ENCODE data around the gene CSK.

CSK gene

GRCh38 chr15:74781431-74782258, at the start of gene CSK:
Gene CSK (plus strand): TSS chr15:74782080. CDS start chr15:74798298, 16,218 bp downstream.
- TF ChIP-seq FOXM1 (IDR thresholded peaks at IDR 0.05; ENCODE audit: borderline replicate concordance, low read depth), result no peak
- no peak for TF ChIP-seq CREB1 (IDR thresholded peaks at IDR 0.05; ENCODE audit: low read depth)
- TF ChIP-seq EGR1 (IDR thresholded peaks at IDR 0.05), result peak; percentile 63; the same call in 1 of the 2 replicates
- peak; percentile 17; the same call in 1 of the 2 replicates for TF ChIP-seq RAD21 (IDR thresholded peaks at IDR 0.05; ENCODE audit: low read depth)
- TF ChIP-seq MAX (IDR thresholded peaks at IDR 0.05), result 0 out of 2 replicates have a peak, but pooled peaks have one; percentile 5
- TF ChIP-seq REST (IDR thresholded peaks at IDR 0.05; ENCODE audit: low read depth), result no peak
- TF ChIP-seq TCF12 (IDR thresholded peaks at IDR 0.05; ENCODE audit: low read depth), result no peak
- TF ChIP-seq NFIC (IDR thresholded peaks at IDR 0.05), result no peak
- TF ChIP-seq EP300 (IDR thresholded peaks at IDR 0.05; ENCODE audit: borderline replicate concordance), result no peak
- TF ChIP-seq, protein P1, sequence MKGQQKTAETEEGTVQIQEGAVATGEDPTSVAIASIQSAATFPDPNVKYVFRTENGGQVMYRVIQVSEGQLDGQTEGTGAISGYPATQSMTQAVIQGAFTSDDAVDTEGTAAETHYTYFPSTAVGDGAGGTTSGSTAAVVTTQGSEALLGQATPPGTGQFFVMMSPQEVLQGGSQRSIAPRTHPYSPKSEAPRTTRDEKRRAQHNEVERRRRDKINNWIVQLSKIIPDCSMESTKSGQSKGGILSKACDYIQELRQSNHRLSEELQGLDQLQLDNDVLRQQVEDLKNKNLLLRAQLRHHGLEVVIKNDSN (IDR thresholded peaks at IDR 0.05), result no peak
- no peak for TF ChIP-seq ZBTB7A (IDR thresholded peaks at IDR 0.05; ENCODE audit: low read depth)
- no peak for TF ChIP-seq TEAD4 (IDR thresholded peaks at IDR 0.05)
- 0 out of 2 replicates have a peak, but pooled peaks have one; percentile 48 for TF ChIP-seq TAF1 (IDR thresholded peaks at IDR 0.05; ENCODE audit: low read depth)

GRCh38 chr15:74732846-74733245, 49.0 kb upstream of the CSK start:
- TF ChIP-seq EP300 (IDR thresholded peaks at IDR 0.05; ENCODE audit: borderline replicate concordance), result no peak
- TF ChIP-seq MAX (IDR thresholded peaks at IDR 0.05), result no peak
- no peak for TF ChIP-seq ZBTB7A (IDR thresholded peaks at IDR 0.05; ENCODE audit: low read depth)
- TF ChIP-seq TEAD4 (IDR thresholded peaks at IDR 0.05), result no peak
- TF ChIP-seq YY1 (IDR thresholded peaks at IDR 0.05; ENCODE audit: low read depth), result no peak
- TF ChIP-seq, protein P1 (IDR thresholded peaks at IDR 0.05), result no peak
- no peak for TF ChIP-seq NFIC (IDR thresholded peaks at IDR 0.05)
- no peak for TF ChIP-seq REST (IDR thresholded peaks at IDR 0.05; ENCODE audit: low read depth)
- TF ChIP-seq FOXM1 (IDR thresholded peaks at IDR 0.05; ENCODE audit: borderline replicate concordance, low read depth), result no peak
- TF ChIP-seq TAF1 (IDR thresholded peaks at IDR 0.05; ENCODE audit: low read depth), result no peak
- TF ChIP-seq RAD21 (IDR thresholded peaks at IDR 0.05; ENCODE audit: low read depth), result no peak
- TF ChIP-seq CREB1 (IDR thresholded peaks at IDR 0.05; ENCODE audit: low read depth), result no peak
- no peak for TF ChIP-seq EGR1 (IDR thresholded peaks at IDR 0.05)

GRCh38 chr15:74733269-74733668, 48.6 kb upstream of the CSK start:
- TF ChIP-seq NFIC (IDR thresholded peaks at IDR 0.05) (no peak), MAX (IDR thresholded peaks at IDR 0.05) (no peak), TCF12 (IDR thresholded peaks at IDR 0.05; ENCODE audit: low read depth) (no peak), YY1 (IDR thresholded peaks at IDR 0.05; ENCODE audit: low read depth) (no peak), REST (IDR thresholded peaks at IDR 0.05; ENCODE audit: low read depth) (no peak), ZBTB7A (IDR thresholded peaks at IDR 0.05; ENCODE audit: low read depth) (no peak), RAD21 (IDR thresholded peaks at IDR 0.05; ENCODE audit: low read depth) (no peak), TEAD4 (IDR thresholded peaks at IDR 0.05) (no peak), TAF1 (IDR thresholded peaks at IDR 0.05; ENCODE audit: low read depth) (no peak), EP300 (IDR thresholded peaks at IDR 0.05; ENCODE audit: borderline replicate concordance) (no peak), FOXM1 (IDR thresholded peaks at IDR 0.05; ENCODE audit: borderline replicate concordance, low read depth) (no peak), CEBPB (IDR thresholded peaks at IDR 0.05) (no peak), EGR1 (IDR thresholded peaks at IDR 0.05) (no peak), CREB1 (IDR thresholded peaks at IDR 0.05; ENCODE audit: low read depth) (no peak)
- TF ChIP-seq, protein P1 (IDR thresholded peaks at IDR 0.05), result no peak
